WTC11 (cell line): ENCODE data around the gene GIPC3.

Experiments used
- AFF4 ChIP-seq: sonication (generic); formaldehyde crosslinking; IDR thresholded peaks from 2 replicates; pipeline ENCODE4 v1.8.1; 2023; ENCODE audit warnings: mild to moderate bottlenecking, missing genetic modification reagents, borderline replicate concordance
- CREB1 ChIP-seq: sonication (generic); formaldehyde crosslinking; IDR thresholded peaks from 2 replicates; pipeline ENCODE4 v1.8.0; 2023; ENCODE audit warnings: mild to moderate bottlenecking, missing genetic modification reagents
- EMX1 ChIP-seq: fragments of 250-450 bp; sonication (Bioruptor Pico); IDR thresholded peaks from 2 replicates; pipeline ENCODE4 v1.8.0; 2021; ENCODE audit warnings: mild to moderate bottlenecking
- FOXJ3 ChIP-seq: sonication (generic); formaldehyde crosslinking; IDR thresholded peaks from 2 replicates; pipeline ENCODE4 v1.9.0; 2021; ENCODE audit warnings: missing genetic modification reagents, mild to moderate bottlenecking, borderline replicate concordance
- SMAD4 ChIP-seq: sonication (generic); formaldehyde crosslinking; IDR thresholded peaks from 2 replicates; pipeline ENCODE4 v1.8.0; 2022; ENCODE audit warnings: mild to moderate bottlenecking, missing genetic modification reagents
- SP1 ChIP-seq: sonication (generic); formaldehyde crosslinking; conservative IDR thresholded peaks from 2 replicates; pipeline ENCODE4 v1.8.1; 2022; ENCODE audit warnings: missing genetic modification reagents
- ZNF263 ChIP-seq: sonication (generic); formaldehyde crosslinking; IDR thresholded peaks from 2 replicates; pipeline ENCODE4 v1.8.1; 2022; ENCODE audit warnings: low read depth, mild to moderate bottlenecking, moderate library complexity, missing genetic modification reagents
- ZNF317 ChIP-seq: sonication (generic); formaldehyde crosslinking; IDR thresholded peaks from 2 replicates; pipeline ENCODE4 v1.8.1; 2023; ENCODE audit warnings: low read depth, mild to moderate bottlenecking, moderate library complexity, missing genetic modification reagents, borderline replicate concordance
- TF ChIP-seq, protein P1 (sequence below): fragments of 200-600 bp; IDR thresholded peaks from 2 replicates; pipeline ENCODE4 v1.8.0; 2022; ENCODE audit warnings: antibody characterized with exemption
- TF ChIP-seq, protein P2 (sequence below): sonication (generic); formaldehyde crosslinking; IDR thresholded peaks from 2 replicates; pipeline ENCODE4 v1.8.0; 2022; ENCODE audit warnings: mild to moderate bottlenecking, missing genetic modification reagents

DNA sequence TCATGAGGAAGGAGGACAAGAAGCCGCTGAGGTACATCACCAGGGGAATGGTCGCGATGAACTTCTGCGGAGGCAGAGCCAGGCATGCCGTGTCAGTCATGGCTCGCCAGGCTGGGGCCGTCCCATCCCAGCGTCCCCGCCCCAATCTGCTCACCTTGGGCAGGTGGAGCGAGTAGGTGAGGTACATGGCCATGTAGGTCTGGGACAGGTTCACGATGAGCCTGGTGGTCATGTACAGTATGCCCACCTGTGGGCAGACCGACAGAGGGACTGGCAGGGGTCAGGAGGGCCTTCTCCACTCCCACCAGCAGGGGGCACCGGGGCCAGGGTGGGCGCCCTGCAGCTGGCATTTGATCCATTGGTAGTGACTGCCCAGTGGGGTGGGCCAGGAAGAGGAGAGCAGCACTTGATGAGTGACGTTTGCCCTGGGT is 38.0 kb upstream of the GIPC3 start:
- TF ChIP-seq CREB1 (CRISPR knock-in tag) (no peak), SMAD4 (CRISPR knock-in tag) (no peak), ZNF263 (CRISPR knock-in tag) (no peak), EMX1 (CRISPR knock-in tag) (no peak), AFF4 (no peak), ZNF317 (no peak), SP1 (CRISPR knock-in tag) (no peak), FOXJ3 (CRISPR knock-in tag) (no peak)
- TF ChIP-seq, protein P1, sequence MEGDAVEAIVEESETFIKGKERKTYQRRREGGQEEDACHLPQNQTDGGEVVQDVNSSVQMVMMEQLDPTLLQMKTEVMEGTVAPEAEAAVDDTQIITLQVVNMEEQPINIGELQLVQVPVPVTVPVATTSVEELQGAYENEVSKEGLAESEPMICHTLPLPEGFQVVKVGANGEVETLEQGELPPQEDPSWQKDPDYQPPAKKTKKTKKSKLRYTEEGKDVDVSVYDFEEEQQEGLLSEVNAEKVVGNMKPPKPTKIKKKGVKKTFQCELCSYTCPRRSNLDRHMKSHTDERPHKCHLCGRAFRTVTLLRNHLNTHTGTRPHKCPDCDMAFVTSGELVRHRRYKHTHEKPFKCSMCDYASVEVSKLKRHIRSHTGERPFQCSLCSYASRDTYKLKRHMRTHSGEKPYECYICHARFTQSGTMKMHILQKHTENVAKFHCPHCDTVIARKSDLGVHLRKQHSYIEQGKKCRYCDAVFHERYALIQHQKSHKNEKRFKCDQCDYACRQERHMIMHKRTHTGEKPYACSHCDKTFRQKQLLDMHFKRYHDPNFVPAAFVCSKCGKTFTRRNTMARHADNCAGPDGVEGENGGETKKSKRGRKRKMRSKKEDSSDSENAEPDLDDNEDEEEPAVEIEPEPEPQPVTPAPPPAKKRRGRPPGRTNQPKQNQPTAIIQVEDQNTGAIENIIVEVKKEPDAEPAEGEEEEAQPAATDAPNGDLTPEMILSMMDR: peak; percentile 31
- TF ChIP-seq, protein P2, sequence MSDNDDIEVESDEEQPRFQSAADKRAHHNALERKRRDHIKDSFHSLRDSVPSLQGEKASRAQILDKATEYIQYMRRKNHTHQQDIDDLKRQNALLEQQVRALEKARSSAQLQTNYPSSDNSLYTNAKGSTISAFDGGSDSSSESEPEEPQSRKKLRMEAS (CRISPR knock-in tag): no peak
